HG02571 (cell line): ENCODE data around the gene ZNF124.
"Not testable (repeated sequence)": the region's sequence is repeated elsewhere in the genome, so short reads cannot be mapped to it uniquely, and the experiment has no call there.

Experiments used
- ATAC-seq: cut with Tn5 transposase; IDR thresholded peaks from one replicate; pipeline ENCODE4 v1.9.1; 2021; ENCODE audit warnings: mild to moderate bottlenecking, moderate library complexity; ENCODE audit not compliant: unreplicated experiment

ZNF124 gene

DNA sequence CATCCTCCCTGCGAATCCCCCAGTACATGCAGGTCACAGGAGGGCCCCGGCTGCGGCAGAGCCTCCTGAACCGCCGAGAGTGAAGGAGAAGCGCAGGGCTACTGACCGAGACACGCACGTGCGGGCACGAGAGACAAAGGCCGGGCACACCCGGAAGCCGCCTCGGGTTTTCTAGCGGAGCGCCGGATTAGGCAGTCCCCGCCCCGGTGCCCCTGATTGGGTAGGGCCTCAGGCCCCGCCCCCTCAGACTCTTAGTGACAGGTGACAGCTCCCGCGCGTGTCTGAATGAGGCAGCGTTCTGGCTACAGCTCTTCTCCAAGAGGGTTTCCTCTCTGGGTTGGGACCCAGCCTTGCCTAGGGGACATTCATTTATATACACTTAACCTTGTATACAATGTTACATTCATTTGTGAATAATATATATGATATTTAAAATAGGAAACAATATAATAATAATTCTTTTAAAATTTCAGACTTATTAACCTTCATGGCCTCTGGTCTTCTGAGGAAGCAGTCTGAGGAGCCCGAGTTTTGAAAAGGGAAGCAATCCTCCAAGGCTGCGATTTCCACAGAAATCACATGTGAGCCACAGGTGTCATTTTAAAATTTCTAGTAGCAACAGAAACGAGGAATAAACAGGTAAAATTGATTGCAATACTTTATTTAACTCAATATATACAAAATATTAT, at the start of gene ZNF124:
ZNF124 (minus strand) TSS at position 146 of the 689 bp plus-strand sequence; CDS start at position 3, 143 bp downstream.
- peak; percentile 99 for ATAC-seq

DNA sequence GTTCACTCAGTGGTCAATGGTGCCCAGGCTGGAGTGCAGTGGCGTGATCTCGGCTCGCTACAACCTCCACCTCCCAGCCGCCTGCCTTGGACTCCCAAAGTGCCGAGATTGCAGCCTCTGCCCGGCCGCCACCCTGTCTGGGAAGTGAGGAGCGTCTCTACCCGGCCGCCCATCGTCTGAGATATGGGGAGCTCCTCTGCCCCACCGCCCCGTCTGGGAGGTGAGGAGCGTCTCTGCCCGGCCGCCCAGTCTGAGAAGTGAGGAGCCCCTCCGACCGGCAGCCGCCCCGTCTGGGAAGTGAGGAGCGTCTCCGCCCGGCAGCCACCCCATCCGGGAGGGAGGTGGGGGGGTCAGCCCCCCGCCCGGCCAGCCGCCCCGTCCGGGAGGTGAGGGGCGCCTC, 48.5 kb upstream of the ZNF124 start:
- ATAC-seq, result not testable (repeated sequence)

DNA sequence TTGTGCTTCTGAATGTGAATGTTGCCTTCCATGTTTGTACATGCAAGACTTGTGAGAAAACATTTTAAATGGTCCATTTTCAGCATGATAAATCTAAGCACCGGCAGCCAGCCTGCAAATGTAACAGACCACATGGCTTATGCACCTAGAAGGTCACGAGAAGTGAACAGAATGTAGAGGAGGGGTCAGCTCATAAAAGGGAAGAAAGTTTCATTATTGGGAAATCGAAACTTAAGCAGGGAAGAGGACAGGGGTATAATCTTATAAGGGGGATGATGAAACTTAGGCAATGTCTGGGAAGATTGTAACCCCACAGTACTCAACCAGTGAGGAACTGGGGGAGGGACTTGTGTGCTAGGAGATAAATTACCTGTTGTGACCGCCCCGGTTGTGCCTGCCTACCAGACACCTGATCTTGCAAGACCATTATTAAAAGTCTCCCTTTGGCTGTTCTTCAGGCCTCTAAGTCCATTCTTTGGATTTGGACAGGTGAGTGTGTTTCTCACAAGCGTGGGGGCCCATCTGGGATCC, 46.4 kb upstream of the ZNF124 start:
- ATAC-seq, result no peak

DNA sequence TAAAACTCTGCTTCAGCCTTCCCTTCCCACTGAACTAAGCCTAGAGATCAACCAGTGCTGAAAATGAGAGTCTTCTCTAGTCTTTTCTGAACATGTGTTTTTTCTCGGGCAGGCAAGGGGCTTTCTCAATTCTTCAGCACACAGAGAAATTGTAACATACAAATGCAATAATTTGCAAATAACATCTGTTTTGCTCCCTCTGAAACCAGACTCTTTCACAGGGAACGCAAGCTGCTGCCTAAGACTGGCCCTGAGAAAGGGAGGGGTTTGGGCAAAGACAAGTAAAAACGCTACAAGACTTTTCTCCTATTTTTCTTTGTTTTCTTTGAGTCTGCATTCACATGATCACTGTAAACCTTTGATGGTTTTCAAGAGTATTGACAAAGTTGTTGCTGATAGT, 44.4 kb upstream of the ZNF124 start:
- ATAC-seq, result no peak

DNA sequence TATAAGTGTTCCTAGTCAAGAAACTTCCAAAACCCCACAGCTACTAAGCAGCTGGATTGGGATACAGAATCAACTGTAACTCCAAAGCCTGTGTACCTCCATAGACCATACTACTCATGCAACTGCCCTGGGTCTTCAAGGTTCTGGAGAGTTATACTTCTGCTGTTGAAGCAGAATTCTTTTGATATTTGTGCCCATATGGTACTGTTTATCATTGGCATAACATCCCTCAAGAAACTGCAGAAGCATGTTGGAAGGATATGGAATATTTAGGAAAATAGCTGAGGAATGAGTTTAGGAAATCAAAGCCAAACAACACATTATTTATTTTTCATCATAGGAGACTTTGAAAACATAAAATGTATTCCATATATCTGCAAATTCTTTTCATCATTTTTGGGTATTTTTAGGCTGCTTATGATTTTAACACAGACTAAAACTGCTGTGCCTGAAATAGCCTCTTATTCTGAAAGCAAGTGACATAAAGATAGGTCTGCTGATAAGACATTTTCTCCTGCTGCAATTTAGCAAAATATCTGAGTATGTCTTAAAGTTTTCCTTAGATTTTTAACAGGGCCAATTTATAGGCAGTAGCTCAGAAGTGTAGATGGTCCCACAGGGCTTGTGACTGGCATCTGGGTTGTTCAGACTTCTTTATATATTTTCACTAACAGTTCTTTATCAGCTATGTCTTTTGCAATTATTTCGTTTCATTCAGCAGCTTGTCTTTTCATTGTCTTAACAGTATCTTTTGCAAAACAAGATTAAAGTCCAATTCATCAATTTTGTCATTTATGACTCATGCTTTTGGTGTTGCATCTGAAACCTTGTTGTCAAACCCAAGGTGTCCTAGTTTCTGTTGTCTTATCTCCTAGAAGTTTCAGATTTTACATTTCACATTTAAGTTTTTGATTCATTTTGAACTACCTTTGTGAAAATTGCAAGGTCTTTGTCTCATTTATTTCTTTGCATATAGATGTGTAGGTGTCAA, 41.1 kb upstream of the ZNF124 start:
- ATAC-seq, result no peak

DNA sequence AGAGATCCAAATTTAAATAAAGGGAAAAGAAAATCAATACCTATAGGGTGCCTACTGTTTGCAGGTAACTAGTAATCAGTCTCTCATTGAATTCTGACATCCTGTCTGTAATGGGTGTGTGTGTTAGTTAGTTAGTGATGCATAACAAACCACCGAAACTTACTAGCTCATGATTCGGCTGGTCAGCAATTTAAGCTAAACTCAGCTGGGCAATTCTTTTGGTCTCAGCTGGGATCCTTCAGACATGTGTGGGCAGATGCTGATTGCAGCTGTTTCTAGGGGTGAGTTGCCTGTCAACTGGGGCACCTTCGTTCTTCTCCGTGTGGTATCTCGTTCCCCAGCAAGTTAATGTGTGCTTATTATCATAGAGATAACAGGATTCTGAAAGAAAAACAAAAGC, 40.2 kb upstream of the ZNF124 start:
- ATAC-seq, result peak; percentile 50

DNA sequence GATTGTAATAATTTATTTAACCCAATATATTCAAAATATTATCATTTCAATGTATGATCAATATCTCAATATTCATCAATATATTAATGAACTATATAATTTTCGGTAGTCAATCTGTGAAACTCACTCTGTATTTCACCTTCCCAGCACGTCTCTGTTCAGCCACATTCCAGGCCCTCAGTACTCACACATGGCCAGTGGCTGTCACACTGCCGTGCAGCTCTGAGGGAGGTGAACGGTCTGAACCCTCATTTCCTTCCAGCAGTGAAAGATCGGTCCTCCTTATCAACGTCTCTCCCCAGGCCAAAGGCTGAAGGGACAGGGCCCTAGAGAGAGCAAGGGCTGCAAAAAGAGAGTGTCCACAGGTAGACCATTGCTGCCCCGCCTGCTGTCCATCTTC, 39.5 kb upstream of the ZNF124 start:
- ATAC-seq, result no peak

DNA sequence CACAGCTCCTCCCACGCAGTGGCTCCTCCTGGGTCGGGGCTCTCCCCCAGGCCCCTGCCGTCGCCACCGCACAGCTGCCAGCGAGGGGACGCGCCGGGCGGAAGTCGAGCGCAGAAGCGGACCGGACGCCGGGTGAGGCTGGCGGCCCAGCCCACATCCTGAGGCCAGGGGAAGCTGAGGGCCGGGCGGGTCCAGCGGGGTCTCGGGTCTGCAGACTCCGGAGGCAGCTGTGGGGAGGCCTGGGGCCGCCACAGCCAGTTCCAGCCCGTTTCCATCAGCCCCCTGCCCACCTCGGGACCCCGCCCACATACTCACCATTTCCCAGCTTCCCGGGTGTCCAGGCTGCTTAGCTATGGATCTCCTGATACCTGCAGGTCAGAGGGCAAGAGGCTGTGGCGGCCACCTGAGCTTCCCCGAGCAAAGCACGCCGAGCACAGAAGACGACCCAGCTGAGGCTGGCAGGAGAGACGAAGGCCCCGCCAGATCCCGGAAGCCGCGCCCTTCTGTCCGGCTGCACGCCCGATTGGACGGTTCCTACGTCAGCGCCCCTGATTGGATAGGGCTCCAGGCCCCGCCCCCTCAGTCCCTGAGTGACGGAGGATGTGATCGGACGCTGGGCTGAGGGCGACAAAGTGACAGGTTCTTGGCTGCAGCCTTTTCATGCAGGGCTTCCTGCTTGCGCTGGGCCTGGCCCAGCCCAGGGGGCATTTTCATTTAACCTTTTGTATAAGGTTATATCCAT, 38.7 kb upstream of the ZNF124 start:
- peak; percentile 91 for ATAC-seq

DNA sequence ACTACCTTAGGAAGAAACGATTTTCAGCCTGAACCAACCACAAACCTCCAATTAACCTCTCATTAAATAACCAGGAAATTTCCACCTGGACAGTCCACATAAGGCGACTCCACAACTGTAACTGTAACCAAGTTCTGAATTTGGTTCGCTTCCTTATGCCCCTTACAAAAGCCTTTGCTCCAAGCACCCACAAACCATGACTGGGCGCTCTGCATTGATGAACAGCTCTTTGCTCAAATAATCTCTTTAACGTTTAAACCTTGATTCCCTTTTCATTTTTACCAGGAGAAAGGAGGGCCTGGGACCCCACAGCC, 38.2 kb upstream of the ZNF124 start:
- ATAC-seq, result no peak

DNA sequence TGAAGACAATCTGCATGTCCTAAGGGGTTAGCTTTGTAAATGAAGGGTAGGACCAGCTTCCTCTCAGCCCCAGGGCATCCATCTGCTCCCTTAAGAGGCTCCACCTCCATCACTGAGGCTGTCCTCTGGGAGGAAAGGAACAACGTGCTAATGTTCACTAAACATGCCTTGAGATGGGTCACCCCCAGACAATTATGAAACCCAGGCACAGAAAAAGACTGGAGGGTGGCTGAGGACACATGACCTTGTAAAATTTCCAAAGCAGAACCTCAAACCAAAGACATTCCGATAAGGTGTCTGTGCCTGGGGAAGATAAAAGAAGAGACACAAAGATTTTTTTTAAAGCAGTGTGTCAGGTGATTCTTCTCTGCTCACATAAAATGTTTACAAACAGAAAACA, 37.6 kb upstream of the ZNF124 start:
- no peak for ATAC-seq

DNA sequence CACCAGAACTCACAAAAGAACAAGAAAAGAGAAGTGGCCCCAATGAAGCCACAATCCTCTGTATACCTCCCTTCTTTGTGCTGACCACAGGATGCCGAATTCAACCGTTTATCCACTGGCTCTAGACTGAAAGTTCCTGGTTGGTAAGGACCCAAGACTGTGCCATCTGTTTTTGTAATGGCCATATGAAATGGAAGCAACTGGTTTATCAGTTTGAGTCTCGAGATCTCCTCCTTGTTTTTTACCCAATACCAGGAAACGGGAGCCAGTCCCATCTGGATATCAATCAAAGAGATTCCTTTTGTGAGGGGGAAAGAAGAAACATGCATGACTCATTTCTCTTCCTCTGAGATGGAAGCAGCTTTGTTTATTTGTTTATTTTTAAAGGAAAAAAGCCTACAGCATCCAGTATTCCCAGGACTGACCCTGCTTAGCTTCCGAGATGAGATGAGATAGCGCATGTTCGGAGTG, 32.4 kb upstream of the ZNF124 start:
- no peak for ATAC-seq

DNA sequence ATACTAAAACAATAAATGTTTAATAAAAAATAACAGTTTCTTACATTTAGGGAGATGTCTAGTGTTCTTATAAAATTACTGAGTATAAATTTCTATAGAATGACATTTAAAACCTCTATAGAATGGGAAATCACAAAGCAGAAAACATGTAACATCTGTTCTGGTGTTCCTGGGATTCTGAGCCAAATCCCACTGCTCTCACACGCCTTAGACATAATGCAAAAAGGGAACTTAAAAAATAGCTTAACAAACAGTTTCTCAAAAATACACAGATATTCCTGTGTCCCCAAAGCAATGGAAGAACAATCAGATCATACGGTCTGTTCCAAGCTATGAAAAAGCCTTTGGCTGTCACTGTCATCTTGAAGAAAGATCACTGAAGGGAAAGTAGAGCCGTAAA, 27.0 kb upstream of the ZNF124 start:
- no peak for ATAC-seq

DNA sequence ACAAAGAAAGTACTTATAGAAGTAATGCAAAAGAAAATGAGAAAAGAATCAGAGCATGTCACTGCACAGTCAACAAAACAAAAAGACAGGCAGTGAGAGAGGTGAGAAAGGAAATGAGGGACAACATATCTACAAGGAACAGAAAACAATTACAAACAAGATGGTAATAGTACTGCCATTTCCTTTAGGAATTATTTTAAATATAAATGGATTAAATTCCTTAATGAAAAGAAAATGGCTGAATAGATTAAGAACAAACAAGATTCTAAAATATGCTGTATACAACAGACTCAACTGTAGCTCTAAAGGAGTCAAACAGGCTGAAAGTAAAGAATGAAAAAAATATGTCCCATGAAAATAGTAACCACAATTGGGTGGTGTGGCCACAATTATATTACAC, 22.1 kb upstream of the ZNF124 start:
- ATAC-seq, result no peak

DNA sequence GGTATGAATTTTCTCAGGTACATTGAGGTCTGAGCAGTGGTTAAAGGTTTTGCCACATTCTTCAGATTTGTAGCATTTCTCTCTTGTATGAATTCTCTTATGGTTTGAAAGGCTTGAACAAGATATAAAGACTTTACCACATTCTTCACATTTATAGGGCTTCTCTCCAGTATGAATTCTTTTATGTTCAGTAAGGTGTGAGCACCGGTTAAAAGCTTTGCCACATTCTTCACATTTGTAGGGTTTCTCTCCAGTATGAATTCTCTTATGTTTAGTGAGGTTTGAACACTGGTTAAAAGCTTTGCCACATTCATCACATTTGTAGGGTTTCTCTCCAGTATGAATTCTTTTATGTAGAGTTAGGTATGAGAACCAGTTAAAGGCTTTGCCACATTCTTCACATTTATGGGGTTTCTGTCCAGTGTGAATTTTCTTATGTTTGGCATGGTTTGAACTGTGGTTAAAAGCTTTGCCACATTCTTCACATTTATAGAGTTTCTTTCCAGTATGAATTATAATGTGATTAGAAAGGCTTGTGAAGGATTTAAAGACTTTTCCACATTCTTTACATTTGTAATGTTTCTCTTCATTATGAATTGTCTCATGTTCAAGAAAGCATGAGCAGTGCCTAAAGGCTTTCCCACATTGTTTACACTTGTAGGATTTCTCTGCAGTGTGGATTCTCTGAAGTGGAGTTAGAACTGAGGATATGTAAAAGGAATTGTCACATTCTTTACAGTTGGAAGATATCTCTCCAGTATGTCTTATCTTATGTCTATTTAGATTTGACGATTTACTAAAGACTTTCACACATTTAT, 18.4 kb upstream of the ZNF124 start:
- ATAC-seq, result no peak

DNA sequence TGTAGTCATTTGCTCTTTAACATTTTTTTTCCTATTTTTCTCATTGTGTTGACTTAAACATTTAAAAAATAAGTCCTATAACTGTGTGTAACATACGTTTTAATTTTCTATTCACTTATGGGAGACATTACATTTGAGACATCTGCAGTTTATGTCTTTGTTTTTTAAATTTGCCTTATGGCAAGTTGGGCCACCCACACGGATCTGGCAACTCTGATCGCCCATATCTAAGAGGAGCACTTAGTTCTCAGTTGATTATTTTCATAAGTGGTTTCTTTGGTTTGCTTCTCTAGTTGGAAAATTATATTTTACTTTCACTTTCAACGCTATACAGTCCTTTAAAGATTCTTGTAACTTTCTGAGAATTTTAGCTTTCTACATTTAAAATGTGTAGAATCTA, 13.8 kb upstream of the ZNF124 start:
- ATAC-seq, result no peak

DNA sequence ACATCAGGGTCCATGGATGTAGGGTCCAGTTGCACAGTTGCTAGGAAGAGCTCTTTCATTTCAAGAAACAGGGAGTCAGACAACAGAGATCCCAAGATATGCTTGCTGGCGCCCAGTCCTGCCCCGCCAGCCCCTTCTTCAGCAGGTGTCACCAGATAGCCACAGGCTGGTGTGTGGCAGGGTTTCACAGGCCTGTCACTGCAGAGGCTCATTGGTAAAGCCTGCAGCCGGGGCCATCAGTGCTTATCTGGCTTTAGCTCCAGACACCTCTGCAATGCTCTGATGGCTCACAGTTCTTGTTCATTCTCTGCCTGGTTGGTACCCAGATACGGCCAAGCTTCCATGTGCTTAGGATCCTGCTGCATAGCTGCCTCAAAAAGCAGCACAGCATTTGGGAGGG, 12.4 kb upstream of the ZNF124 start:
- no peak for ATAC-seq

DNA sequence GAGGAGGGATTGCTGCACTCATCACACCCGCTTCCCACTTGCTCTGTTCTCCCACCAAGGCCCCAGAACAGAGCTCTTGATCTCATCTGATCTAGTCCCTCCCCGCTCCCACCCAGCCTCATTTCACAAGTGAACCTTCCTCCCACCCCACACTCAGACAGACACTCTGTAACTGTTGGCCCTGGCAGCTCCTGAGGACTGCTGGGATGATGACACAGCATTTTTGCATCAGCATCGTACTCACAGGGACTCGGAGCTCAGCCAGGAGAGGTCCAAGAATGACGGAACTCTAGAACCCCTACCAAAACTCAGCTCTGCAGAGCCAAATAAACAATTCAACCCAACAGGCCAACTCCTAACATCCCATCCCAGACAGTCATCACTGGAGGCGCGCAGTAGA, 11.2 kb upstream of the ZNF124 start:
- no peak for ATAC-seq

DNA sequence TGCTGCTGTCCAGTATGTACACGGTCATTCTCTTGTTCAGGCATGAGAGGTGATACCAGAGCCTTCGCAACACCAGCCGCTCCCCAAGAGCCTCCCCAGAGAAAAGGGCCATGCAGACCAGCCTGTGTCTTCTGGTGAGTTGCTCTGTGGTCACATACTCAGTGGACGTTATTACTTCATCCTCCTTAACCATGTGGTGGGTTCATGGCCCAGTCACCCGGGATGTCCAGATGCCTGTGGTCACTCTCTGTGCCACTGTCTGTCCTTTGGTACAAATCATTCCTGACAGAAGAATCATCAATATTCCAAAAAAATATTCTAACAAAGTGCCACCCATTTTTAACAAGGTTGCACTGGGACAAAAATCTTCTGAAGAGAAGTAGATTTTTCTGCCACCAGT, 8.8 kb upstream of the ZNF124 start:
- no peak for ATAC-seq

DNA sequence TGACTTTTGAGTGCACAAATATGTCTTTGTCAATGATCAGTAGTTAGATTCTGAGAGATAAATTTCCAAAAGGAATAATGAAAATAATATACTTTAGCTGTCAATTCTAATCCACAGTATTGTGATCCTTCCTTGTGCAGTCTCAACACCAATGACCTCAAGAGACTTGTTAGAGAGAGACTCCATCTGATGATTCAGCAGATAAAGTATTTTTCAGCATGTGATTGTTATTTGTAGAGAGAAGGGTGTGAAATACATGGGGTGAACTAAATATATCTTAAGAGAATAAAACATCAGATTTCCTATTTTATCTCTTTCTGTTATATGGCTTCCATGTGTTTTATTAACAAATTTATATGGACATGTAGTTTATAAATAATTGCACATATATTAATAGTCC, 5.9 kb upstream of the ZNF124 start:
- ATAC-seq, result no peak

DNA sequence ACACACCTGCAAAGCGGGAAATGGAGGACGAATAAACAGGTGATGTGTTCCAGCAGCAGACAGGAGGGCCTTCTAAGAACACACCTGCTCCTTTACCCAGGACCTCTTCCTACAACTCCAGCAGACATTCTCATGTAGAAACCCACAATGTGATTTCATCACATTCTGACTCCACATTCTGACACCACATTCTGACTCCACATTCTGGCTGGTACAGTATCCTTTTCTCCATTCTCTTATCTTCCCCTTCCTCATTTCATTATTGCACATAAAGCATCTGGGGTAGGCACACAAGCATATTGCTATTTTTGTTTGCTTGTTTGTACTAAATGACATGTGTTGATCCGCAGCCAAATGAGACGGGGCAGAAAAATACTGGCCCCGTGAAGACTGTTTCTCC, 3.6 kb upstream of the ZNF124 start:
- no peak for ATAC-seq
